Endothelial cell of umbilical vein (primary cell): ENCODE results near the gene CES4A.

Experiments
- CTCF ChIP-seq, 2 donors: IDR thresholded peaks; 1 replicate in 1 of 2; 2 replicates in 1 of 2; pipeline ENCODE4 v1.5.1; 2011; ENCODE audit warnings: low read length in 2 of 2, mild to moderate bottlenecking in 2 of 2, moderate library complexity in 2 of 2, control low read depth in 1 of 2, inconsistent platforms in 1 of 2, low read depth in 1 of 2; ENCODE audit not compliant: insufficient read depth in 1 of 2; ENCODE audit errors: extremely low read depth in 1 of 2
- EZH2 ChIP-seq: IDR thresholded peaks from 2 replicates; pipeline ENCODE4 v1.6.1; 2012; ENCODE audit warnings: borderline replicate concordance, low read depth, mild to moderate bottlenecking, moderate library complexity, low read length, inconsistent platforms; ENCODE audit not compliant: severe bottlenecking
- GATA2 ChIP-seq: IDR thresholded peaks from 2 replicates; pipeline ENCODE4 v1.7.0; 2011; ENCODE audit warnings: low read depth, mild to moderate bottlenecking, moderate library complexity, mixed read lengths, low read length; ENCODE audit not compliant: insufficient read length, insufficient read depth
- POLR2AphosphoS5 ChIP-seq: IDR thresholded peaks from 2 replicates; pipeline ENCODE4 v1.6.1; 2012; ENCODE audit warnings: low read depth, mild to moderate bottlenecking, control low read depth, low read length, moderate library complexity; ENCODE audit not compliant: insufficient read depth

- TF ChIP-seq CTCF (IDR thresholded peaks at IDR 0.05; ENCODE audit: extremely low read depth in 1 of 2, insufficient read depth in 1 of 2, low read depth in 1 of 2, low read length in 2 of 2) (no peak), EZH2 (no peak), POLR2AphosphoS5 (no peak), GATA2 (no peak)
Observed at GRCh38 chr16:66958857-66959703, 29.3 kb upstream of the CES4A start.
